ENCODE results near the gene GPATCH4.
"Not testable (repeated sequence)": the region's sequence is repeated elsewhere in the genome, so short reads cannot be mapped to it uniquely, and the experiment has no call there.

Gene GPATCH4

DNA sequence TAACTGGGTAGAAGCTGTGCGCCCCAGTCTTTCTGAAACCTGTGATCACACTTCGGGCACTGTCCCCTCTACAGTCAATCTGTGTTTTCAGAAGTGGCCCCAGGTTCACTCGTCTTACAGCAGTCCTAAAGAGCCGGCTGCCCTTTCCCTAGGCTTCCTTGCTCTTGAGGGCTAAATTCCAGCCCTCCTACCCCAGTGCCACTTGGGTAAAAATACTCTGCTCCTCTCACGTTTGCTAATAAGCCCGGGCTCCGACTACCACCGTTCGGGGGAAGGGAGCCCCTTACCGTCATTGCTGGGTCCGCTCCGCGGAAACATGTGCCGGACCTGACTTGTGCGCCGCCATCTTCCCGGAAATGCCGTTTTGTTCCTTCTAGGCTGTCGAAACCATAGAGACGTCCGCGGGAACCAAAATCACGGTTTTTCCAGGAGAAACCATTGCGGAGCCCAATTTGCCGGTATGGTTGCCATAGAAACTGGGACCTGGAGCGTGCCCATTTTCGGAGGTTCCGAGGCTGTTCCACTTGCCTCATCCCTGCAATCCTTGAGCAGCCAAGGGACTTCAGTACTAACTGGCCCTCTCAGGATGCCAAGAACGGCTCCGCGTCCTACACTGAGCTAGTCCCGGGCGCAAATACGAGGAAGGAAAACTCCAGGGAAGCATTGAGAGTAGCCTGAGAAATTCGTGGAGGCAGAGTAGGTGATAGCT is at the start of gene GPATCH4:
Gene GPATCH4 (minus strand): TSS at position 358 of the 709 bp plus-strand sequence.
- peak; percentile 61 for ATAC-seq

DNA sequence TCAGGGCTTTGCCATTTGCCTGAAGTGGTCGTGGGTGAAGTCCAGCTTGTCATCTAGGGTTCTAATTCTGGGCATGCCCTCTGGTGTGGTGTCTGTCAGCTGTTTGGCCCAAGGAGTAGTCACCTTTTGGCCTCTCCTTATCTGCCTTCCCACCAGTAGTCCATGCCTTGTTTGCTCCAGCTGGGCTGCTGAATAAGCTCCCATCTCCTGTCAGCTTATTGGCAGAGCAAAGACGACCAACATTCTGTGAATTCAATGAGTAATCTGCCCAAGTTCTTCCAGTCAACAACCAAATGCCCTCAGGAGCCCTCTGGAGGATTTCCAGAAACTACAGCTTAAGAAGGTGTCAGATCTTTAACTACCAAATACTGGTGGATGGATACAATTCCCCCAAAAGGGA is 47.7 kb upstream of the GPATCH4 start:
- ATAC-seq (no peak), DNase-seq (no peak)

More for the DNA sequence above, at the start of gene GPATCH4:
- DNase-seq: peak; percentile 80

DNA sequence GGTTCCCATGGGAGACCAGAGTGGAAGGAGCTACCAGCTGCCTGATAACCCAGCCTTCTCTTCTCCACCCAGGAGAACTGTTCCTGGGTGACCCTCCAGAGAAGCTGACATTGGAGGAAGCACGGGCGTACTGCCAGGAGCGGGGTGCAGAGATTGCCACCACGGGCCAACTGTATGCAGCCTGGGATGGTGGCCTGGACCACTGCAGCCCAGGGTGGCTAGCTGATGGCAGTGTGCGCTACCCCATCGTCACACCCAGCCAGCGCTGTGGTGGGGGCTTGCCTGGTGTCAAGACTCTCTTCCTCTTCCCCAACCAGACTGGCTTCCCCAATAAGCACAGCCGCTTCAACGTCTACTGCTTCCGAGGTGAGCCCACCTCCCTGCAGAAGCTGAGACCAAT is 47.2 kb upstream of the GPATCH4 start:
- DNase-seq (no peak), ATAC-seq (no peak)

DNA sequence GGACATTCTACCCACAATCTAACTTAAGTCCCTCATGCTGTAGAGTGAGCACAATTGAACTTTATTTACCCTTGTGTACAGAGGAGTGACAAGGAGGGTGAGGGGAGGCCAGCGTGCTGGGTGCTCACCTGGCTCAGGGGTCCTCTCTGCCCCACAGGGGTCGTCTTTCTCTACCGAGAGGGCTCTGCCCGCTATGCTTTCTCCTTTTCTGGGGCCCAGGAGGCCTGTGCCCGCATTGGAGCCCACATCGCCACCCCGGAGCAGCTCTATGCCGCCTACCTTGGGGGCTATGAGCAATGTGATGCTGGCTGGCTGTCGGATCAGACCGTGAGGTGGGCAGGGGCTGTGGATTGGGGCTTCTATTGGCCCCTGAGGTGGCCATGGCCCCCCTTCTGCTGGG is 46.1 kb upstream of the GPATCH4 start:
- no peak for ATAC-seq
- DNase-seq: no peak

DNA sequence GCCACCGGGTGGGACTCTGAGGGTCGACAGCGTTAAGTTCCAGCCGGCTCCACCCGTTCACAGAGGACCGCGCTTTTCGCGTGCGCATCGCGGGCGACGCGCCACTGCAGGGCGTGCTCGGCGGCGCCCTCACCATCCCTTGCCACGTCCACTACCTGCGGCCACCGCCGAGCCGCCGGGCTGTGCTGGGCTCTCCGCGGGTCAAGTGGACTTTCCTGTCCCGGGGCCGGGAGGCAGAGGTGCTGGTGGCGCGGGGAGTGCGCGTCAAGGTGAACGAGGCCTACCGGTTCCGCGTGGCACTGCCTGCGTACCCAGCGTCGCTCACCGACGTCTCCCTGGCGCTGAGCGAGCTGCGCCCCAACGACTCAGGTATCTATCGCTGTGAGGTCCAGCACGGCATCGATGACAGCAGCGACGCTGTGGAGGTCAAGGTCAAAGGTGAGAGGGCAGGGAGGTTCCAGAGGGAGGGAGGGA is 45.5 kb upstream of the GPATCH4 start:
- ATAC-seq: no peak
- DNase-seq: no peak

DNA sequence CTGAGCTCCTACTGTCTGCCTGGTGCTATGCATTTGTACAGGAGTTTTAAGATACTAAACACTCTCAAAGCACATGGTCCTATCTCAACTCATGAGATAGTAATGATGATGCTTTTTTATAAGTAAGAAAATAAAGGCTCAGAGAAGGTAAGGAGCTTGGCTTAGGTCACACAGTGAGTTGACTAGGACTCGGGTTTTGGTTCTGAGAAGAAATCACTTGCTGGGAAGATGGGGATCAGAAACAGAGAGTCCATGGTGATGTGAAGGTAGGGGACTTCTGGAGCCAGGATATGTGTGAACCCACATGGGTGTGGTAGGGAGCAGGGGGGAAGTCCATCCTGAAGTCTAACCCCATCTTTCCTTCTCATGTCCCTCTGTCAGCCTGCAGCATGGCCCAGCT is 44.4 kb upstream of the GPATCH4 start:
- ATAC-seq: no peak
- no peak for DNase-seq

DNA sequence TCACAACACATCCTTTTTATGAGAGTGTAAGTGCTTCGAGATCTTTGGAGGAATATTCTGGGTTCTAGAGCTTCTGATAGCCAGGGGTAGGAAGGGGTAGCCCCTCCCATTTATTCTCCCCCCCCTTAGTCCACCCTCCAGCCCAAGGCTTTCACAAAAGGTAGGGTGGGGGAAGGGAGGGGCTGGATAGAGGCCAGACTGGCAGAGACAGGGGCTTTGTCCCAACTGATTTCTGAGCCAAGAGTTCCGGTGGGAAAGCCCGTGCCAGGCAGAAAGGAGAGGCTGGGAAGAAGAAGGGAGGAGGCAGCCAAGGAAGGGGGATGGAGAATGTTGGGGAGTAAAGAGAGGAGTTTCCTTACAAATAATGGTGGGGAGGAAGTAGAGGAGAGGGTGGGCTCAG is 43.8 kb upstream of the GPATCH4 start:
- DNase-seq: no peak
- no peak for ATAC-seq

DNA sequence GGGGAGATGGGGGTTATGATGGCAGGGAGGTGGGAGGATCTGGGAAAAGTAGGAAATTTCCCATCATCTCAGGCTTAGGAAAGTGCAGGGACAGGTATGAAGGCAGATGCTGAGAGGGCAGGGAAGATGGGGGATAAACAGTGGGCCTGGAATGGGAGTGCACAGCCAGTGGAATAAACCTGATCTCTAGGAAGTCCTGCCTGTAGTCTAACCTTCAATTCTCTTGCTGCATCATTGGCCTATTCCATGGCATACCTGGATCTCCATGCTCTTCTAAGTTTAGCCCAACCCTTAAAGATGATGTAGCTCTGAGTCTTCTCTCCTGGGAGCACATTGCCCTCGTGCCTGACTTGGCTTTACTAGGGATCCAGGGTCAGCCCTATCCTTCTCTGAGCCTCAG is 43.4 kb upstream of the GPATCH4 start:
- no peak for ATAC-seq
- DNase-seq: no peak

DNA sequence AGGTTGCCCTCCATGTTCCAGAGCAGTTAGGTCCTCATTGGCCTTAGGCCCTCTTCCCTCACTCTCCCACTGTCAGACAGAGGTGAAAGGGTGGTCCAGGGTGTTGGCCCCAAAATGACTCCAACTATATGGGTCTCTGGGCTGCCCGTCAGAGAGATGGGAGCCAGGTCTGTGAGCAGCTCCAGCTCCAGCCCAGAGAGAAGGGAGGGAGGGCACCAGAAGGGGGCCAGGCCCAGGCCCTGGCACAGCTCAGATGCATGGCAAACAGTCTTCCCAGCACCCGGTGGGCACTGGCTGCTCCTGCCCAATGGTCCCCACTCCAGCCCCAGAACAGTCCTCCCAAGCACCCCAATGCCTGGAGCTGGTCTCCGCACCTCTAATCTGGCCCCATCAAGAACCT is 42.9 kb upstream of the GPATCH4 start:
- ATAC-seq: no peak
- no peak for DNase-seq

DNA sequence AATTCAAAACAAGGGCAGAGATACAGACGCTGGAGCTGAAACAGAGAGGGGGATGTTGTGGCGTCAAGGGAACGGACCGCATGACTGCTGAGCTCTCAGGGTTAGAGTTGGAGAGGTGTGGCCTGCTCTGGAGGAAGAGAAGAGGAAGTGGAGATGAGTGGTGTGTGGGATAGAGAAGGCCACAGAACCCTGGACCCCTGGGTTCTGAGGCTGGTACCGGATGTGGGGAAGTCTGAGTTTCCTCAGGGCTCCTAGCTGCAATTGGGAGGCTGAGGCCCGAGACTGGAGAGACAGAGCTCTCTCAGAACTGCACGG is 42.5 kb upstream of the GPATCH4 start:
- DNase-seq: peak; percentile 25
- ATAC-seq: peak; percentile 66

DNA sequence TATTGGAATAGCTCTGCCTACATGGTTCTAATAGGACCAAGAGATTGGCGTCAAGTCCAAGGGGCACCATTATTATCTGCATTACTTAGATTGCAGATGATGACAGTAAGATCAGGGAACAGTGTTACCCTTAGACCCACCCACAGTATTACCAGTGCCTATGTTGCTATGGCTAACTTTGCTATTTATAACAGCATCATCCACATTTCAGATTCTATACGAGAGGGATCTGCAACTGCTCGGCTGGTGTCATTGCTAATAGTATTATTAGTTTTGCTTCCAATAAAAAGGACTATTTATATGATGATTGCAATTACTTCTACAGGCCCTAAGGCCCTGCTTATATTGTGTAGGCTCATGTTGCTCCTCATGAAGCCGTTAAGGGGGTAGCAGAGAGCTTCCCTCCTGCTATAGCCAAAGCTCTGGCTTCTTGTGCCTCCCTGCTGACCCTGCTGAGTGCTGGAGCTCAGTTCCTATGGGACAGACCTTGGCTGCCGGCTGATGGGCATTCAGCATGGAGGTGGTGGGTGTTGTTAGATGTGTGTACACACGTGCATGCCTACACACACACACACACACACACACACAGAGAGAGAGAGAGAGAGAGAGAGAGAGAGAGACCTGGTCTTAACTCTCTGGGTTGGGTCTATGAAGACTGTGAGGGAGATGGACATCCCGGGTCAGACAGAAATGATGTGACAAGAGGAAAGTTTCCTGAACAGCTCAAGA is 41.9 kb upstream of the GPATCH4 start:
- DNase-seq: no peak
- no peak for ATAC-seq

DNA sequence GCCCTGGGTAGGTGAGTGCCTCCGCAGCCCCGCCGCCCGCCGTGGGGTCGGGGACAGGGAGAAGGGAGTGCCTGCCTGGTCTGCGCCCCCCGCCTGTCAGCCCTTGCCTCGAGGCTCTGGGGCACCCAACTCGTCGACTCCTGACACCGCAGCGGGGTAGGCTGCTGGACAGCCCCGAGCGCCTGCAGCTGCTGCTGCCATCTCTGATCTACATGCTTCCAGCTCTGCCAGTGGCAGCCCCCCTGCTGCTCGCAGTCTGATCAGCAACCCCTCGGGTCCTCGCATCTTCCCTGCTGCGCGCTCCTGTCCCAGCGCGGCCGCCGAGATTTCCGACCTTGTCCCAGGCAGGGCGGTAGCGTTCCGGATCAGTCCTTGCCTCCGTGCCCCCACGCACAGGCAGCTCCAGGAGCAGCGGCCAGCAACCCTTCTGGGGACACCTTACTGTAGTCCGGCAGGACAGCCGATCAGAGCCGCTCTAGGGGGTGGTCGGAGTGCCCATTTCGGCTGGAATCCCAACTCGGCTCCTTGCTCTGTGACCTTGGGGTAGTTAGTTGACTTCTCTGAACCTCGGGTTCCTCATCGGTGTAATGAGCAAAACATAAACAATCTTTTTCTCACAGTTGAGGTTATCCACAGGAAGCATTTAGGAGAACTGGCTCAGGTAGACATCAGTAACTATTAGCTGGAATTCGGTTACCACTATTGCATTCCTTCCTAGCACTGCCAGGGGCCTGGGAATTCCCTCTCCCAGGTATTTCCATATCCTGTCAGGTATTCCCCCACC is 41.2 kb upstream of the GPATCH4 start:
- ATAC-seq (no peak), DNase-seq (no peak)

DNA sequence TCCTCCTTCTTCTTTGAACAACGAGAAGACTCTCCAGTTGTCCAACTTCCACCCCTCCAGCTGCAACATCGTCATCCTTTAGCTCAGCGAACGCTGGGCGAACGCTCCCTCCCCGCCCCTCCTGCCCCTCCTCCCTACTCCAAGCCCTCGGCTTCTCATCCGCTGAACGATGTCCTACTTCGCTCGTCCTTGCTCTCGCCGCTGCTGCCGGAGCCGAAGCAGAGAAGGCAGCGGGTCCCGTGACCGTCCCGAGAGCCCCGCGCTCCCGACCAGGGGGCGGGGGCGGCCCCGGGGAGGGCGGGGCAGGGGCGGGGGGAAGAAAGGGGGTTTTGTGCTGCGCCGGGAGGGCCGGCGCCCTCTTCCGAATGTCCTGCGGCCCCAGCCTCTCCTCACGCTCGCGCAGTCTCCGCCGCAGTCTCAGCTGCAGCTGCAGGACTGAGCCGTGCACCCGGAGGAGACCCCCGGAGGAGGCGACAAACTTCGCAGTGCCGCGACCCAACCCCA is 40.5 kb upstream of the GPATCH4 start, which contains the start of gene BCAN:
Gene BCAN (plus strand): TSS at position 357 of the 504 bp plus-strand sequence. CDS start 3,938 bp downstream, outside the sequence.
- DNase-seq: peak; percentile 28
- peak; percentile 13 for ATAC-seq

DNA sequence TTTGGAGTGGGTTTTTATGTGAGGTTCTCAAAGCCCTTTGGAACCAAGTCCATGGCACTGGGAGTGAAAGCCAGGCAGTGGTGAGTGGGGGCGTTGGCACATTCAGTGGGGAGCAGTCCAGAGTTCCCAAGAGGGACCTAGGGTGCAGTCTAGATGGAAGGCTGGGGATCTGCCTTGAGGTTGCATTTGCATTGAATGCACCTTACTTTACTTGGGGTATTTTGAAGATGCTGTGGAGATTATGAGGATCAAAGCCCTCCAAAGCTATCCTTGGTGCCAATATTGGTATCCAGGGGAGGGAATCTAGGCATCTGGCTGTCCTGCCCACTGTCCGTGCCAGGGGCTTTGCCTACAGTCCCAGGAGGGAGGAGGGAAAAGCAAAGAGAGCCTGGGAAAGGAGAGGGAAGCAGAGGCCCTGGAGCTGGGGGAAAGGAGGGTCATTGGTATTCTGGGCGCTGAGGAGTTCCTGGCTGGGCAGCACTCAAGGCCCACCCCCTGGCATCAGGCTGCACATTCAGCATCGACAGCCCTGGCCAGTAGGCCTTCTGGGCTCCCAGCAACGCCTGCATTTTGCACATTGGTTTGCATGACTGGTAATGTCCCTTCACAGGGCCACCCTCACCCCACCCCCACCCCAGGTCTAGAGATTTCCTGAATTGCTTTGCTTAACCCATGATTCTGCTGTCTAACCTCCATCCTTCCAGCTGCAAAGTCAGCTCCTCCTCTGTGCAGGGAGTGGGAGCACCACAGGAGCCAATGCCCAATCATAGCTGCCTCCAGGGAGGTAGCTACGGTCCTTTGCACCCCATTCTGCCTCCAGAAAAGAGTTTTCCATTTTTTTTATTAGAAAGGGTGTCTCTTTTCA is 39.8 kb upstream of the GPATCH4 start:
- no peak for ATAC-seq
- DNase-seq: no peak

DNA sequence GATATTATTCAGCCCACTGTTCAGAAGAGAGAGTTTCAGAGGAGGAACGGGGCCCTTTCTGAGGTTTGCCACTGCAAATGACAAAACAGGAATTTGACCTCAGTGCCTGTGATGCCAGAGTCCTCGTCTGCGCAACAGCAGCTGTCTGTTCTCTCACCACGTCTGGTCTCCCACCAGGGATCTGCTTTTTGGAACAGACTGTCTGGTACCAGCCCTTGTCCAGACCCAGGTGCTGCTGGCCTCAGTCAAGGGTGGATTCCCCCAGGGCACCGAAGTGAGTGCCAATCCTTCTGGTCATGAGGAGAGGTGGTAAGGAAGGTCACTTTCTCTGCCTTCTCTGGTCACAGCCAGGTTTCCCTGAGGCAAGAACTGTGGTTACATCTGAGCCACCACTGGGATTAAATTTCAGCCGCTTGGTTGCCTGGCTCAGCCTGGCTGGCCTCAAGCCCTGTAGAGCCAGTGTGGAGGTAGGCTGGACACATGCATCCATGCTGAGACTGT is 38.4 kb upstream of the GPATCH4 start:
- ATAC-seq: no peak
- DNase-seq: no peak

DNA sequence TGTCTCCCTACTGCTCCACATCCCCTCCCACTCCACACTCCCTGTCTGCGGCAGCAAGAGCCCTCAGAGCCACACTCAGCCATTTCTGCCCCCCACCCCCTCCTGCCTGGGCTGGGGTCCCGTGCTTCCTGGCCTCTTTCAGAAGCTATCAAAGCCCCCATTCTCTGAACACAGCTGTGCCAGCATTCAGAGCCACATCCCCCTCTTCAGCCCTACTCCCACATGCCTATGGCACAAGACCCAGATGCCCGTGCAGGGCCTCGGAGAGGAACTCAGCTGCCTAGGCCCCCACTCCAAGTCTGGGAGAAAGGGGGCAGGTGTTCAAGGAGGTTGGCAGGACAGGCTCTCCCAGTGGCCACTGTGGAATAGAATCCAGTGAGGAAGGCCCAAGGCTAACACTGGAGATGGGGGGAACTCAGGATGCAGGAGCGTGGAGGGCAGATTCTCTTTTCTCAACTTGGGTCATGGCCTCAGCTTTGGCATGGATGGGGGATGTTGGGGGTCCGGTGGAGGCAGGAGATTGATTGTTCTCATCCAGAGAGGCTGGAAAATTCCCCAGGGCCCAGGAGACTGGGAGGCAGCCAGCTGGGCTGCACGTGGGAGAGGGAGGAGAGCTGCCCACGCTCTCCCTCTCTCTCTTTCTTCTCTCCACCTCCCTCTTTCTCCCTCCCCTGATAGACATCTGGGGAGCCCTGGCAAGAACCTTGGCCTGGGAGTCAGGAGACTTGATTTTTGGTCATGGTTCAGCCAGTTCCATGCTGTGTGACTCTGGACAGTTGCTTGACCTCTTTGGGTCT is 37.1 kb upstream of the GPATCH4 start:
- no peak for ATAC-seq
- no peak for DNase-seq

DNA sequence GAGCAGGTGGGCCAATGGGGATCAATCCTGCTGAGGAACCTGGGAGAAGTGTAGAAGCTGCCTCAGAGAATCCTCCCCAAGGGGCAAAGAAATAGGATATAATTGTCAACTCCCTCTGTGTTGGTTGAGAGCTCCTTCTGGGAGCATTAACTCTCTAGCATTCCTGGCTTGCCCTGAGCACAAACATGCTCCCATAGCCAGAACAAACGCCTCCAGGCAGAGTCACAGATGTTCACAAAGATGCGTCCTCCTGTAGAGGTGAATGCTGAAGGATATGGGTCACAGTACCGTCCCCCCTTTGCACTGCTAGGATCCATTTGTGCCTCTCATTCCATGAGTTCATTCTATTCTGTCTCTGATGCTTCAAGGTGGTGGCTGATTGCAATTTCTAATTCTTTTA is 31.1 kb upstream of the GPATCH4 start:
- no peak for ATAC-seq
- no peak for DNase-seq

DNA sequence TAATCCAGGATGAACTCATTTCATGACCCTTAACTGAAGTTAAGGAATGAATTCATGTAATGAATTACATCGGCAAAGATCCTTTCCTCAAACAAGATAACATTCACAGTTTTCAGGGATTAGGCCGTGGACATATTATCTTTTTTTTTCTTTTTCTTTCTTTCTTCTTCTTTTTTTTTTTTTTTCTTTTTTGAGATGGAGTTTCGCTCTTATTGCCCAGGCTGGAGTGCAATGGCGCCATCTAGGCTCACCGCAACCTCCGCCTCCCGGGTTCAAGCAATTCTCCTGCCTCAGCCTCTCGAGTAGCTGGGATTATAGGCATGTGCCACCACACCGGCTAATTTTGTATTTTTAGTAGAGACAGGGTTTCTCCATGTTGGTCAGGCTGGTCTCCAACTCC is 29.9 kb upstream of the GPATCH4 start:
- not testable (repeated sequence) for ATAC-seq

DNA sequence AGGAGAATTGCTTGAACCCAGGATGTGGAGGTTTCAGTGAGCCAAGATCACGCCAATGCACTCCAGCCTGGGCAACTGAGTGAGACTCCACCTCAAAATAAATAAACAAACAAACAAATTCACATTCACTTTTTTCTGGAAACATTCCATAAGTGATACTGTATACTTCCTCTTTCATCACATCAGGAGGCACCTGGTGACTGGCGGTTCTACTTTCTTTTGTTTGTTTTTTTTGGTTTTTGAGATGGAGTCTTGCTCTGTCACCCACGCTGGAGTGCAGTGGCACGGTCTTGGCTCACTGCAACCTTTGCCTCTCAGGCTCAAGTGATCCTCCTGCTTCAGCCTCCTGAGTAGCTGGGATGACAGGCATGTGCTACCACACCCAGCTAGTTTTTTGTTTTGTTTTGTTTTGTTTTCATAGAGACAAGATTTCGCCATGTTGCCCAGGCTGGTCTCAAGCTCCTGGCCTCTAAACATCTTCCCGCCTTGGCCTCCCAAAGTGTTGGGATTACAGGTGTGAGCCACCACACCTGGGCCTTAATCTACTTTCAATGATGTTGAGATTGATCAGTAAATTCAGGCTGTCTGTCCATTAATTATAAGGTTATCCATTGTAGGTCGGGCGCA is 28.7 kb upstream of the GPATCH4 start:
- ATAC-seq (no peak), DNase-seq (no peak)

More for the DNA sequence above, 29.9 kb upstream of the GPATCH4 start:
- DNase-seq: not testable (repeated sequence)

DNA sequence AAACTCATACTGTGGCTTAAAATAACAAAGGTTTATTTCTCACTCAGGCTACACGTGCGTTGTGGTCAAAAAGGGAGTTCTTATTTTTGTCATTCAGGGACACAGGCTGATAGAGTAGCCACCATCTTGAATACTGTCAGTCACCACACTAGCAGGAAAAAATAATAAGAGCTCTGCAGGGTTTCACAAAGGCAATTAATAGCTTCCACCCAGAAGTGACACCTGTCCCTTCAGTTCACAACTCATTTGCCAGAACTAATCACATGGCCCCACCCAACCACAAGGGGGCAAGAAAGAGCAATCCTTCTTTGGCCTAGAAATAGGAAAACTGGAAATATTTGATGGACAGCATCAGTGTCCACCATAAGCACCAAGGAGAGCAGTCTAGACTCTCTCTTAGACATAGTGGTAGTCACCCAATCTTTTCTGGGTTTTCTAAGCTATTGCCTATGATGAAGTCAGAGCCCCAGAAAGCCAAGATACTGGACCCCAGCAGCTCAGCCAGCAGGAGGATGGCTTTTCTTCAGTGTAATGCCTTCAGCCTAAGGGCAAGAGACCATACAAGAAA is 26.1 kb upstream of the GPATCH4 start:
- no peak for ATAC-seq

More for the DNA sequence above, 26.1 kb upstream of the GPATCH4 start:
- DNase-seq: peak; percentile 46

Measured in stimulated activated naive CD8-positive, alpha-beta T cell treated with anti-CD3 and anti-CD28 coated beads, Interleukin-15, Interleukin-2, amounts not matched to agents 100 U/mL and 50 U/mL, for 24 hours (primary cell).